ENCODE data around the gene STK25. TPM values are rescaled to one million over a fixed set of nuclear protein-coding genes. Genes with fewer than 3 reads are reported as not detected.
"Not testable (repeated sequence)": the region's sequence is repeated elsewhere in the genome, so short reads cannot be mapped to it uniquely, and the experiment has no call there.

Gene STK25
- total RNA-seq, 1 experiment from 2014 or later = 197 TPM

DNA sequence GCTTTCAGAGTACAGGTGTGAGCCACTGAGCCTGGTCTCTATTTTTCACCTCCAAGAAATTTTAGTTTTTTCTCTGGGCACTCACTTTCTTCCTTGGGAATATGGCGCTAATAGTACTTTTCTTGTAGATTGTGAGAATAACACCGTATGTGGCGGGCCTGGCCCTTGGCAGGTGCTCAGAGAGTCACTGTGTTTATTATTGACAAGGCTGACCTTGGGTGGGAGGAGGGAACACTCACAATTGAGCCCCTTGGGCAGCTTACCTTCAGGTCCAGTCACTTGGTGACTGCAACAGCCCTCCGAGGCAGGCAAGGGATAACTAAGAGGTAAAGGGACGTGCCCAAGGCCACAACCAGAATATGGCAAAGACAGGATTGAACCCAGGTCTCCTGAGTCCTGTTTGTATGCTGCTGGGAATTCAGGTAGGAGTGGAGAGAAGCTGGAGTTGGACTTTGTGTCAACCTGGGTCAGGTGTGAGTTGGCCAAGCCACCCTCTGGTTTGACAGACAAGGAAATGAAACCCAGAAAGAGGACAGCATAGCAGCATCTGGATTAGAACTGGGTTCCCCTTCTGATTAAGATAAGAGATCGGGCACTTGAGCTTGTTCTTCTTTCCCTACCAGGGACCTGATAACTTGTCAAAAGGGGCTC lies 2.8 kb upstream of the STK25 start:
- DNase-seq (ENCODE audit: low read depth) = no peak

GRCh38 chr2:241509155-241509784 lies 886 bp upstream of the STK25 start:
- DNase-seq (ENCODE audit: low read depth) = no peak

- DNase-seq (ENCODE audit: low read depth) = no peak
These were observed 749 bp downstream of the STK25 start for GRCh38 chr2:241507430-241508239.

DNA sequence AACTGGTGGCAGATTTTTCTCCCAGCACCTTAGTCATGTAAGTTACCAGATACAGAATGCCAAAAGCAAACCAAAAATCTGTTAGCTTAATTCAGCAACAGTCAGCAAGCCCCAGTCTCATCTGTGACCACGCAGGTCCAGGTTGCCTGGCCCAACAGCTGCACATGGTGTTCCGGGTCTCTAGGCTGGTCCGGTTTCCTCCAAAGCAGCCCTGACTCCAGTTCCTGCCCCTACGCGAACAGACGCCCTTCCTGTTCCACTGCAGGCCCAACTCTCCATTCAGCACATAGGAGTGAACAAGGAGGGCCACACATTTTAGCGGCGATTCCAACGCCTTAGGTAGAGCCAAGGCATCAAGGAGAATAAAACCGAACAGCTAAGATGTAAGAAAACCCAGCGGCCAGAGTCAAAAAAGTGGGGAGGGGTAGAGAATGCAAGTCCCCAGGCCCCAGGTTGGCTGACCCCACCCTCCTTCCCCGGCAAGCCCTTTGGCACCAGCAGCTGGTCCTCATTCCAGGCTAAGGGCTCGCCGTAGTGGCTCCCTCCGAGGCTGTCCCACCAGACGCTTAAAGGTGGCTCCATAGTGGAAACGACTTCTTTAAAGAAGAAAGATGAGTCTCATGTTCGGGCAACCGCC lies 1.5 kb downstream of the STK25 start:
- DNase-seq (ENCODE audit: low read depth) = no peak

GRCh38 chr2:241506317-241506716 lies 2.1 kb downstream of the STK25 start:
- DNase-seq (ENCODE audit: low read depth) = not testable (repeated sequence)

DNA sequence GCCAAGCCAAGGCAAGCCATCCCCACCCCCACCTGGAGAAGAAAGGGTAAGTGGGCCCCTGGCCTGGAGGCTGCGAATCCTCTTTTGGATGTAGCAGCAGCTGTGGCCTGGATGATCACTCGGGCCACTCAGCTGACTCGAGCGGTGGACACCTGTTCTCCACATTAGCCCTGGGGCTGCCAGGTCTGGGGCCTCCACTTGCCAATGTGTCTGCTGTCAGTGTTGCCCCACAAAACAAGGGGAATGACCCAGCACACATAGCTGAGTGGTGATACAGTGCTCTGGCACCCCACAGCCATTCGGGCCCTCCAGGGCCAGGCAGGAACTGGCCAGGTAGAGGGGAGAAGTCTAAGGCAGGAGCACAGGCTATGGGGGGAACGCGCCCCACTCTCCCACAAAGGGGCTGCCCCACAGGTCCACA lies 2.6 kb downstream of the STK25 start:
- DNase-seq (ENCODE audit: low read depth) = no peak

DNA sequence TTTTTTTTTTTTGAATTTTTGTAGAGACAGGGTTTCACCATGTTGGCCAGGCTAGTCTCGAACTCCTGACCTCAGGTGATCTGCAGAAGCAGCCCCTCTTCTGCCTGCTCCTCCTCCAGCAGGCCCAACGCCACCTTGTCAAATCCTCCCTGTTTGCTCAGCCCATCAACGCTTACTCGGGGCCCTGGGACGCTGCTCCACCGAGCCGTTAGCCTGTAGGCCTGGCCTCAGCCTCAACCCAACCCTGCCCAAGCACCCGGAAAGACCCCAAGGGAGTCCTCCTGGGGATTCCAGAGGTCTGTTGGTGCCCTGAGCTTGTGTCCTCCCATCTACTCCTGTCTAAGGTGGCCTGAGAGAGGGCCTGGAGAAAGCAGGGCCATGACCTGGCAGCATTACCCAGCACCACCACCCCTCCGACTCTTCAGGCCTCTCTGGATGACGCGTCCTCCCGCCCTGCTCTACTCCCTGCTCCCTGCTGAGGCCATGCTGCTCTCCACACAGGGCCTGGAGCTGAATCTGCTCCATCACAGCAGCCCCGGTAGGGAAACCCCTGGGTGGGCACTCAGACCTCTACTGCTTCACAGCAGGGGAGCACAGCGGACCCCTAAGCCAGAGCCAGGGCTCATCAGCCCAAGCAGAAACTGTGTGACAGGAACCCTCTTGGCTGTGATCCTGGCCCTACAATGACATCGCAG lies 3.2 kb downstream of the STK25 start:
- no peak for DNase-seq (ENCODE audit: low read depth)

DNA sequence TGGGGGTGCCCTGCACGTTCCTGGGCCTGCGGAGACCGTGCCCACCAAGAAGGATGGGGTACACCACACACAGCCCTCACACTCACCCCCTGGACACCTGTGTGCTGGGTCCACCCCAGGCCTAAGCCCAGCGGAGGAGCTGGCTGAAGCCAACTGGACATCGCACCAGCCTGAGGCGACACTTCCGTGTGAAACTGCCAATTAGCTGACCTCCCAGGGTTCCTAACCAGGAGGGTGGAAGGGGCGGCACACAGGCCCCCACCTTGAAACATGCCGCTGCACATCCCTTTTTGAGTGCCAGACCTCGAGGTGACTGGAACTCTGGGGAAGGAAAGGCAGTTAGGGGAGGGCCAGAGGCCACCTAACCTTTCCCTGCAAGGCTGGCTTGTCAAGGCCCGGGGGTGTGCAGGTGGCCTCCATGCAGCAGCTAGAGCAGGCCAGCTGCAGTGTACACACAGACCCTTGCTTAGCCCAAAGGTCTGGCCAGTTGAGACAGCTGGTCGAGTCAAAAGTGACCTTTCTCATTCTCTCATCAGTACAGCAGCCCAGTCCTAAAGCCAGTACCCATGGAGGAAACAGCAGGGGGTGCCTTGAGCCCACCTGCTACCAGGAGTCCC lies 4.5 kb downstream of the STK25 start:
- DNase-seq (ENCODE audit: low read depth) = no peak

GRCh38 chr2:241502281-241502680 lies 6.1 kb downstream of the STK25 start:
- DNase-seq (ENCODE audit: low read depth) = no peak

DNA sequence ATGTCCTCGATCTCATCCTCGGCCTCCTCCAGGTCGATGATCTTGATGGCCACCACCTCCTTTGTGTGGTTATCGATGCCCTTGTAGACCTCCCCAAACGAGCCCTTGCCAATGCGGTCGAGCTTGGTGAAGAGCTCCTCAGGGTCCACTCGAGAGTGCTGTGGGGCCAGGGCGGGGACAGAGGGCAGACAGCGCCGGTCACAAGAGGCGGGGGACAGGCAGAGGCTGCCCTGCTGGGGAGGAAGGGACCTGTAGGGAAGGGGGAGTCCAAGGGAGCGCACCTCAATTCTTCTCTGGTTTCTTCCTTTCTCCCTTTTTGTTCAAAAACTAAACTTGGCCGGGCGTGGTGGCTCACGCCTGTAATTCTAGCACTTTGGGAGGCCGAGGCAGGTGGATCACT lies 6.8 kb downstream of the STK25 start:
- DNase-seq (ENCODE audit: low read depth) = no peak

DNA sequence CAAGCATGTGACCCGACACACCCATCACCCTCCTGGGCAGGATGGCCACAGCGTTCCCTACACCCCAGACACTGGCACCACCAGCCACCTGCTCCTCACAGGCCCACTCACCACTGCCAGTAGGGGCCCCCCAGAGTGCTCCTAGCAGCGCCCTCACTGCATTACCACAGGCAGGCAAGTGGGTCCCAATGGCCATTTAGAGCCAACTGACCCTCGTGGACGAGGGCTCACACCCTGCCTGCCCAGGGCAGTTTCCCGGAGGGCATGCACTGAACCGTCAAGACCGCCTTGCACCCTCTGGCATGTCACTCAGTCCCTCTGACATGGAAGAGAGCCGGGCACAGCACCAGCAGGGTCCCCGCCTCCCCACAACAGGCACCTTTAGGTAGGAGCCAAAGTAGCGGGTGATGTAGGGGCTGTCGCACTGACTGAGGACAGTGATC lies 7.3 kb downstream of the STK25 start:
- no peak for DNase-seq (ENCODE audit: low read depth)

DNA sequence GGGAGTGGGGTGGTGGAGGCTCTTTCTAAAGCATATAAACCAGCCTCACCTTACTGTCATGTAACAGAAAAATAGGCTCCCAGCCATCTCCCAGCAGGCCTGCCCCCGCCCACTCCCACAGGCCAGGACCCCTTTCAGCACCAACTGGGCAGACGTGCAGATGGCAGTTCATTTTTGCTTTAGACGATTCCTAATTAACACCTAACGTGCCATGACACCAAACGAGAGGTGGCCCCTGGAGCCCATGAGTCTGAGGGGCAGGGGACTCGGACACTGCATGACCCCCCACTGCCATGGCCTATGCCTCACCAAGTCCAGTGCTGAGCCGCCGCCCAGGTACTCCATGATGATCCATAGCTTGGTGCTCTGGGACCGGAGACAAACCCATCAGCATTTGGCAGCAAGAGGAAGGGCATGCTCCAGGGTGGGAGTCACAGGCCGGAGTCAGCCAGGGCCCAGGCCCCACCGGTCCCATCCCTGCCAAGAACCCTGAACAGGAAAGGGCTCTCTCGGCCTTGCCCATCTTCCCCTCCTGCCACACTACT lies 7.9 kb downstream of the STK25 start:
- DNase-seq (ENCODE audit: low read depth) = no peak

DNA sequence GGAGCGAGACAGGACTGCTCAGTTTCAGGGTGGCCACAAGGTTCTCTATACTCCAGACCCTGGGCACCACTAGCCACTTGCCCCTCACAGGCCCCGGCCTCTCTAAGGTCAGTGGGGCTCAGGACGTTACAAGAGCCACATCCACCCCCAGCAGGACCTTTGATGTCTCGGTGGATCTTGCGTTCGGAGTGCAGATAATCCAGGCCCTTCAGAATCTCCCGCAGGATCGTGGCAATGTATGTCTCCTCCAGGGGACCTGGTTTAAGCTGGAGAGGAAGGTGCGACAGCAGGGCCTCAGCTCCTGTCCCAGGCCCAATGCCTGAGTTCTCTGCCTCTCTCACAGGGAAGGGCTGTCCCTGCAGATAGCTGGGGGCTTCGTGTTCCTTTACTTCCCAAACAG lies 8.4 kb downstream of the STK25 start:
- DNase-seq (ENCODE audit: low read depth) = no peak

- no peak for DNase-seq (ENCODE audit: low read depth)
These were observed 9.0 kb downstream of the STK25 start for GRCh38 chr2:241499146-241499965.

DNA sequence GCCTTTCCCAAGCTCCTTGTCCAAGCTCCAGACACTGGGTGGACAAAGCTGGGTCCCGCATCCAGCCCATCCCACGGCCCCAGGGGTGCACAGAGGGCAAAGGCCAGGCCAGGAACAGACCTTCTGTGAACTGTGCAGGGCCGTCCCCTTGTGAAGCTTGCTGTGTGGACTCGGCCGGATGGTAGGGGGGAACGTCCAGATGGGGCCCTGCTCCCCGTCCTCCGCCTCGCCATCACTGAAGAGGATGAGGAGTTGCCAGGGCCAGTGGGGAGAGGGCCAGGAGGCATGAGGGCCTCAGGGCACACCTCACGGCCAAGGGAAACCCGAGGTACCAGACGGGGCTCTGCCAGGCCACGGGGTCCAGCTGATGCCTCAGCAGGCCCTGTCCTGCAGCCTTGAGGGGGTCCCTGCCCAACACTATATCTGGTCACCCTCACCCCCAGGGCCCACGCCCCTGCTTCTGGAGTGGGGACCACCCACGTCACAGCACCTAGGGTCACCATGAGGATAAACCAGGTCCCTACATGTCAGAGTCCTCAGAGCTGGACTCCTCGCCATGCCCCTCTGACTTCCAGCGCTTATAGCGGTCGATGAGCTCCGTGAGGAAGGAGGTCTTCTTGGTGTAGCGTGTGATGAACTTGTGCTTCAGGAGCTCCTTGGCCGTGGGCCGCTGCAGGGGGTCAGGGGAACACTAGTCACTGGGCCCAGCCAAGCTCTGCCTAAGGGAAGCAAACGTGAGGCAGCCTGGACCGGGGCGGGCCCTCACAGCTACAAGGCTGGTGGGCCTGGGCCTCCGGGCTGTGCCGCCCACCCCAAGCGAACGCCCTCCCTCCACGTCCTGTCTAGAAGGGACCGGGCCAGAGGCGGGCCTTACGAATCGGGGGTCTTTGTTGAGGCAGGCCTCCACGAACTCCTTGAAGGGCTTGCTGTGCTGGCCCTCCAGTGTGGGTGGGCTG lies 10.0 kb downstream of the STK25 start:
- no peak for DNase-seq (ENCODE audit: low read depth)

DNA sequence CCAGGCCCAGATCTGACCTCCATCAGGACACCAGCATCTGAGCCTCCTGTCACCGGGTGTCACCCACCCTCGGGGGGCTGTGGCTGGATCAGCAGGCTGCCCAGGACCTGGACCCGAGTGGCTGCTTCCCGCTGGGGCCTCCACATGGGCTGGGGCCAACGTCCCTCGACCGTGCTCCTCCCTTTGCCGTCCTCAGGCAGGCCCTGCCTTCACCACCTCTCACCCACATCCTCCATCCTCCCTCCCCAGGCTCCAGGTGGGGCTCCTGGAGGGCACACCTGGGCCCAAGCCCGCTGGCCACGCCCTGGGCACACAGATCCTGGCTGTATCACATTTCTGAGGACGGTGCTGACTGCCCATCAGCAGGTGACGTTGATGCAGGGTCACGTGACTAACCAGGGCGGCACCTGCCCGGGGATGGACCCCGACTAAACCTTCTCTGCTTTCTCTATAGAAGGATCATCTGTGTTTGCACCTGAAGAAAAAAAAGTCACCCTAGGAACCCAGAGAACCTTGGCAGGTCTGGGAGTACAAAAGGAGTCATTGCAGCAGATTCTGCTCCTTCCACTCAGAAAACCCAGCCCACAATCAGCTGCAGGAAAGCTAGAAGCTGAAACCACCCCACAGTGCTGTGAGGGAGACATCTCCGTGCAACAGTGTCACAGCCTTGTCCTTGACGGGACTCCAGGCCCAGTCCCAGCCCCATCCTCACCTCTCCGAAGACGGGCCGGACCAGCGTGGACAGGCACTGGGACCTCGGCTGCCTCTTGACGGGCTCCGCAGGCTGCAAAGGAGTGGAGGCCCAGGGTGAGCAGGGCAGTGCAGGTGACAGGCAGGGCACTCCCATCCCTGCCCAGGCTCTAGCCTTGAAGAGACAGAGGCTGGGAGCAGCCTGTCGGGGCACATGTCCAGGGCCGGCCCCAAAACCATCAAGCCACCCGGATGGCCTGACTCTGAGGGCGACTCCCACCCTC lies 11.2 kb downstream of the STK25 start:
- no peak for DNase-seq (ENCODE audit: low read depth)

GRCh38 chr2:241496003-241496707 lies 12.2 kb downstream of the STK25 start:
- no peak for DNase-seq (ENCODE audit: low read depth)
